ENCODE measurements around the gene ELK4. TPM values are rescaled to one million over a fixed set of nuclear protein-coding genes. Genes with fewer than 3 reads are reported as not detected.
"Not testable (repeated sequence)": the region's sequence is repeated elsewhere in the genome, so short reads cannot be mapped to it uniquely, and the experiment has no call there.

Gene ELK4
- total RNA-seq, 4 donors from 2014 or later: 20.7 to 37.5 (median 27.8) TPM

DNA sequence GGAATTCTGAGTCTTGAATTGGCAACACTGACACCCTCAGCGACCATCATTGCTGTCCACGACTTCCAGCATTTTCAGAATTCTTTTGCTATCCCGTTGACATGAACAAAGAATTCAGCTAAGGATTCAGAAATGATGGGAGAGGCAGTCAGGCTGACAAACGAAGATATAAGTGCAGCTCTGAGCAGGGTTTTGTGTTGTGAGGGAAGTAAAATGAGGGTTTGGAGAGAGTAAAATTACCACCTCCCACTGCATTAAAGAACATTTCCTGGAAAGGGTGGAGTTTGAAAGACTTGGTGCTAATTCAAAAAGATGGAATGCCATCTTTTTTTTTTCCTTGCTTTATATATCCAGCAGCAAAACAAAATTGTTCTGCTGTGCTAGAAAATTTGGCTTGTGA, 4.9 kb upstream of the ELK4 start:
- TF ChIP-seq, protein P1, sequence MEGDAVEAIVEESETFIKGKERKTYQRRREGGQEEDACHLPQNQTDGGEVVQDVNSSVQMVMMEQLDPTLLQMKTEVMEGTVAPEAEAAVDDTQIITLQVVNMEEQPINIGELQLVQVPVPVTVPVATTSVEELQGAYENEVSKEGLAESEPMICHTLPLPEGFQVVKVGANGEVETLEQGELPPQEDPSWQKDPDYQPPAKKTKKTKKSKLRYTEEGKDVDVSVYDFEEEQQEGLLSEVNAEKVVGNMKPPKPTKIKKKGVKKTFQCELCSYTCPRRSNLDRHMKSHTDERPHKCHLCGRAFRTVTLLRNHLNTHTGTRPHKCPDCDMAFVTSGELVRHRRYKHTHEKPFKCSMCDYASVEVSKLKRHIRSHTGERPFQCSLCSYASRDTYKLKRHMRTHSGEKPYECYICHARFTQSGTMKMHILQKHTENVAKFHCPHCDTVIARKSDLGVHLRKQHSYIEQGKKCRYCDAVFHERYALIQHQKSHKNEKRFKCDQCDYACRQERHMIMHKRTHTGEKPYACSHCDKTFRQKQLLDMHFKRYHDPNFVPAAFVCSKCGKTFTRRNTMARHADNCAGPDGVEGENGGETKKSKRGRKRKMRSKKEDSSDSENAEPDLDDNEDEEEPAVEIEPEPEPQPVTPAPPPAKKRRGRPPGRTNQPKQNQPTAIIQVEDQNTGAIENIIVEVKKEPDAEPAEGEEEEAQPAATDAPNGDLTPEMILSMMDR (IDR thresholded peaks at IDR 0.05): no peak
- ATAC-seq (ENCODE audit: low FRiP score) (no peak), DNase-seq (ENCODE audit: low spot score) (no peak)

DNA sequence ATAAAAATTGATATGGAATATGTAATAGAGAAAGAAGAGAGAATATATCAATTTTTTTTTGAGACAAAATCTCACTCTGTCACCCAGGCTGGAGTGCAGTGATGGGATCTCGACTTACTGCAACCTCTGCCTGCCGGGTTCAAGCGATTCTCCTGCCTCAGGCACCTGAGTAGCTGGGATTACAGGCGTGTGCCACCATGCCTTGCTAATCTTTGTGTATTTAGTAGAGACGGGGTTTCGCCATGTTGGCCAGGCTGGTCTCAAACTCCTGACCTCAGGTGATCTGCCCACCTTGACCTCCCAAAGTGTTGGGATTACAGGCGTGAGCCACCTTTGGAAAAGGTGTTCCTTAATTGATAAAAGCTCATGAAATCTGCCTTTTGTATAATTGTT, 4.3 kb upstream of the ELK4 start:
- not testable (repeated sequence) for ATAC-seq (ENCODE audit: low FRiP score); DNase-seq (ENCODE audit: low spot score)

DNA sequence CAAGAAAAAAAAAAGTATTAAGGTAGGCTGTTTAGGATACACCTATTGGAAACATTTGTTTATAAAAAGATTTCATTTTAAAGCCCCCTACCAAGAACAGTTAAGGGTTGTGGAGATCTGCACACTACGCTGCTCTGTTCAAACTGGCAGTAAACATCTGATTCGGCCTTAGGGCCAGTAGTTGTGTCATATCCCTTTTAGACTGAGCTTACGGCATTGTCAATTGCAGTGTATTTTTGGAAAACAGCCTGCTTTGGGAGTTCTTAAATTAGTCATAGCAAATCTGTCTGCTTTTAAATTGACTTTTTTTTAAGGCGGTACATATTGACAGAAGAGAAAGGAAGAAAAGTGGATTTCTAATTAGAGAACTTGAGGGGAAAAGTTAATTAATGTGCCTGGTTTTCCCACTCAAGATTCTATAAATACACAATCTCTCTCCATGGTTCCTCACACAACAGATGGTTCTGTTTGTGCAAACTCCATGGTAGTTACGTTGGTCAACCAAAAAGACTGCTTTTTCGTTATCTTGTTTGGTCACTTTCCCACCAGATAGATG, 1.7 kb upstream of the ELK4 start:
- TF ChIP-seq, protein P1 (IDR thresholded peaks at IDR 0.05): no peak
- DNase-seq (ENCODE audit: low spot score): no peak

DNA sequence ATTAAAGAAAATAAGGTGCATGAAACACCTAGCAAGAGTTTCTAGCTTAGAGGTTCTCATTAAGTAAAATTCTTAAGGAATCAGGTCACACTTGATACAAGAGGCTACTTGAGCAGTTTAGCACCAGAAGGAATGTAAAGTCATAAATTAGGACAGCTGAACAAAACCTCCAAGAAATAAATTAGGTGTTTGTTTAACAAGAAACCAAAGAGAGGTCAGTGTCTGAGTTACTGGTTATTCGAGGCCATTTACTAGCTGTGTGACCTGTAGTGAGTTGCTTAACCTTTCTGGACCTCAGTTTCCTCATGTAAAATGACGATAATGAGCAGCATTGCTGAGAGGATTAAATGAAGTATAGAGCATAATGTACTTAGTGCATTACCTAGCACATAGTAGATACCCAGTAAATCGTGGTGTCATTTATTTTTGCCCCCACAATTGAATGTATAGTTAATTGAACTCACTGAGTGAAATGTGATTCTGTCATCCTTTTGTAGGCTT, 908 bp upstream of the ELK4 start:
- no peak for ATAC-seq (ENCODE audit: low FRiP score)
- TF ChIP-seq, protein P1 (IDR thresholded peaks at IDR 0.05): no peak
- no peak for DNase-seq (ENCODE audit: low spot score)

More for the DNA sequence above, 1.7 kb upstream of the ELK4 start:
- no peak for ATAC-seq (ENCODE audit: low FRiP score)

DNA sequence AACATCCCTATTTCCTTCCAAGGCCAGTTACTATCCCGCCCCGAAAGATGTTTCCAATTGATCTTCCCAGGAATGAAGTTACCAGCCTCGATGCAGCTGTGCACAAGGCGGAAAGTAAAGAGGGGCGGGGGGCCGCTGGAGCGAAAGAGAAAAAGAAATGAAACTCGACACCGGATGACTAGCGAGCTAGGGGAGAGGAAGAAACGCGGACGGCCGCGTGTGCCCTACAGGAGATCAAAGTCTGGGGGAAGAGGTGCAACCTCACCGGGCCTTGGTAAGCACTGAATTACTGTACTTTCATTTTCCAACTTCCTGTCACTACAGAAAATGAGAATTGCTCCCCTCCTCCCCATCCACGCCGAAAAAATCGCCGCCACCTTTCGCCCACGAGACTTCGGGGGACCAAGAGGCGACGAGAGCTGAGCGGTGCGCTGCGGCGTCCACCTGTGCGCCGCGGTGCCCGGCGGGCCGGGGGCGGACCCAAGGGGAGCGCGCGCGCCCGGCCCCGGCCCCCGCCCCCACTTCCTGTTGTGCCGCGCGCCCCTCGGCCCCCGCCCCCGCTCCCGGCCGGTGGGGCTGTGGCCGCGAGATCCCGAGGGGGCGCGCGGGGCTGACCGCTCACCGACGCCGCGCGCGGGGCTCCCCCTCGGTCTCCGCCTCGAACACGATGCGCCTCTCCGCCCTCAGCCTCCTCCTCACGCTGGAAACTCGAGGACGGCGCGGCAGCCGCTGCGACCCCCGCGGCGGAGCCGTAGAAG, 622 bp downstream of the ELK4 start:
- ATAC-seq (ENCODE audit: low FRiP score): peak; percentile 85
- TF ChIP-seq, protein P1 (IDR thresholded peaks at IDR 0.05): no peak
- peak; percentile 24 for DNase-seq (ENCODE audit: low spot score)

DNA sequence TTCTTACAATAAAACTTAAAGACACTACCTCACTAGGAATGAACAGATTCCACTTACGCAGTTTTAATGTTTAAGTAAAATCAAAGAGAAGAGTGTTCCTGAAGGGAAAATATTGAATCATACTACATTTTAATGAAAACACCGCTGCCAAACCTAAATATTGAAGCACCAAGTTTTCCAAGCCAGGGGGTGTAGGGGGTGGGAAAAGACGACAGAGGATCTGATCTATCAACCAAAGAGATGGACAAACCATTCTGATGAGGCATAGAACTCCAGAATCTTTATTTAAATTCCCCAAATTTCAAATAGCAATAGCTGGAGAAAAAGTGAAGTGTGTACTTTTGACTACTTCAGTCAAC, 1.2 kb downstream of the ELK4 start:
- no peak for ATAC-seq (ENCODE audit: low FRiP score)
- no peak for DNase-seq (ENCODE audit: low spot score)

DNA sequence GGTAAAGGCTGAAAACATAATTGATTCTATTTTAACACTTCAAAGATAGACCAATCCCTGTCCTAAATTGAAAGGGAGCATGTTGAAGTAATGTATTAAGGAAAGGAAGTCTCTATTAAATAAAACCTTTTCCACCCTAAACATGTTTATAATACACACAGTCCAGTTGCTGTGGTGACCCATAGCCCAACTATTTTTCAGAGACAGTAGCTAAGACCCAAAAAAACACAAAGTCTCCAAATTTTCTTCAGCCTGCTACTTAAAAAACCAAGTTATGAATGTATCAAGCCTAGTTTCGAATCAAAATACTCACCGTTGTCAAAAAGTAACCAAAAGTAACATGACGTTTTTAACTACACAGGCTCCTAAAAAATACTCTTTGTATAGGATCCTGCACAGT, 1.6 kb downstream of the ELK4 start:
- ATAC-seq (ENCODE audit: low FRiP score): no peak
- TF ChIP-seq, protein P1 (IDR thresholded peaks at IDR 0.05): no peak
- no peak for DNase-seq (ENCODE audit: low spot score)

More for the DNA sequence above, 1.2 kb downstream of the ELK4 start:
- TF ChIP-seq, protein P1 (IDR thresholded peaks at IDR 0.05): no peak

Data from omental fat pad (tissue), 4 donors.